ENCODE results near the gene TADA2B. TPM values are rescaled to one million over a fixed set of nuclear protein-coding genes. Genes with fewer than 3 reads are reported as not detected.

The TADA2B gene
- total RNA-seq, 1 experiment from 2014 or later, result 14.3 TPM

GRCh38 chr4:6999172-7000086, 43.7 kb upstream of the TADA2B start:
- no peak for DNase-seq (ENCODE audit: low spot score)
- CTCF ChIA-PET, result interaction anchor here (2.0 kb wide), 1 partner anchor 26 kb away, joined by 9 read pairs; no protein-coding TSS in a partner anchor
- TF ChIP-seq GTF2I (CRISPR knock-in tag; conservative IDR thresholded peaks at IDR 0.05) (no peak), ZNF425 (CRISPR knock-in tag; conservative IDR thresholded peaks at IDR 0.05) (no peak), MYBL2 (CRISPR knock-in tag; IDR thresholded peaks at IDR 0.05) (no peak), GABPB1 (CRISPR knock-in tag; IDR thresholded peaks at IDR 0.05) (no peak), FOXJ3 (CRISPR knock-in tag; IDR thresholded peaks at IDR 0.05; ENCODE audit: borderline replicate concordance) (no peak), NFATC4 (CRISPR knock-in tag; IDR thresholded peaks at IDR 0.05) (no peak), FOXP4 (CRISPR knock-in tag; IDR thresholded peaks at IDR 0.05) (no peak)
- H3K36me3 Mint-ChIP-seq, result peaks cover 65% of the 10 kb centered on the region
- no peak for ATAC-seq
- POLR2A ChIA-PET, result no interaction called here
- no peaks in the 10 kb centered on the region for H3K4me1 Mint-ChIP-seq
- no peak overlapping the region; the same call in 1 of the 2 replicates for H3K27ac Mint-ChIP-seq
- no peaks in the 10 kb centered on the region for H3K9me3 Mint-ChIP-seq
- H3K4me3 Mint-ChIP-seq, result no peak overlapping the region
- H3K27me3 Mint-ChIP-seq (ENCODE audit: low read depth), result no peaks in the 10 kb centered on the region

- no peak for TF ChIP-seq GABPB1 (CRISPR knock-in tag; IDR thresholded peaks at IDR 0.05)
- no peak for TF ChIP-seq ZBTB21 (CRISPR knock-in tag; IDR thresholded peaks at IDR 0.05; ENCODE audit: borderline replicate concordance)
- TF ChIP-seq MAX (CRISPR knock-in tag; IDR thresholded peaks at IDR 0.05), result no peak
- TF ChIP-seq PRDM15 (CRISPR knock-in tag; IDR thresholded peaks at IDR 0.05), result no peak
- TF ChIP-seq NR2C2 (CRISPR knock-in tag; IDR thresholded peaks at IDR 0.05), result no peak
- TF ChIP-seq NFYB (CRISPR knock-in tag; conservative IDR thresholded peaks at IDR 0.05; ENCODE audit: low read depth), result no peak
- no peak for TF ChIP-seq TP53 (CRISPR knock-in tag; IDR thresholded peaks at IDR 0.05)
- no peak overlapping the region for H3K4me3 Mint-ChIP-seq
- DNase-seq (ENCODE audit: low spot score) (no peak), ATAC-seq (no peak)
- no peaks in the 10 kb centered on the region for H3K27me3 Mint-ChIP-seq (ENCODE audit: low read depth)
- ChIA-PET CTCF (no interaction called here), POLR2A (no interaction called here)
- H3K9me3 Mint-ChIP-seq, result no peaks in the 10 kb centered on the region
- no peak overlapping the region for H3K27ac Mint-ChIP-seq
- H3K36me3 Mint-ChIP-seq, result peaks cover 62% of the 10 kb centered on the region
- H3K4me1 Mint-ChIP-seq, result no peaks in the 10 kb centered on the region
Measured at GRCh38 chr4:7000421-7001176, 42.6 kb upstream of the TADA2B start.

All from WTC11 (cell line).